ENCODE results near the gene KCTD16. TPM values are rescaled to one million over a fixed set of nuclear protein-coding genes. Genes with fewer than 3 reads are reported as not detected.

The KCTD16 gene
- total RNA-seq, 1 experiment from 2014 or later, result 0.08 TPM

DNA sequence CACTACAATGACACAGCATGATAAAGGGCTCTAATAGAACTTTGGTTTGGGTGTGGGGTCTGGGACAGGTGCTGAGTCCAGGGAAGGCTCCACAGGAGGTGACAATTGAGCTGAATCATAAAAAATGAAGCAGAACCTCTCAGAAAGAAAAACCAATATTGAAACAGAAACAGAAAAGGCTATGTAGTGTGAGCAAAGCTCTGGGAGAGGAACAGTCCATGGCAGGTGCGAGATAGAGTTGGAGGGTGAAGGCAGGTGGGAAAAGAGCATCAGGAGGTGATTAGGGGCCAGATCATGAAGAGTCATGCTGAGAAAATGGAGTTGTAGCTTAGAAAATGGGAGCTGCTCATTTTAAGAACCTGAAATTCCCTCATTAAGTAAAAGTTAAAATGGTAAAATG is 164.9 kb downstream of the KCTD16 start:
- POLR2A ChIA-PET, result no interaction called here
- in situ Hi-C loops (cut with HindIII; ENCODE audit: low pct_unique_long_range_greater_than_20kb, low sequenced_read_pairs), result no loop called here
- ATAC-seq, result no peak

DNA sequence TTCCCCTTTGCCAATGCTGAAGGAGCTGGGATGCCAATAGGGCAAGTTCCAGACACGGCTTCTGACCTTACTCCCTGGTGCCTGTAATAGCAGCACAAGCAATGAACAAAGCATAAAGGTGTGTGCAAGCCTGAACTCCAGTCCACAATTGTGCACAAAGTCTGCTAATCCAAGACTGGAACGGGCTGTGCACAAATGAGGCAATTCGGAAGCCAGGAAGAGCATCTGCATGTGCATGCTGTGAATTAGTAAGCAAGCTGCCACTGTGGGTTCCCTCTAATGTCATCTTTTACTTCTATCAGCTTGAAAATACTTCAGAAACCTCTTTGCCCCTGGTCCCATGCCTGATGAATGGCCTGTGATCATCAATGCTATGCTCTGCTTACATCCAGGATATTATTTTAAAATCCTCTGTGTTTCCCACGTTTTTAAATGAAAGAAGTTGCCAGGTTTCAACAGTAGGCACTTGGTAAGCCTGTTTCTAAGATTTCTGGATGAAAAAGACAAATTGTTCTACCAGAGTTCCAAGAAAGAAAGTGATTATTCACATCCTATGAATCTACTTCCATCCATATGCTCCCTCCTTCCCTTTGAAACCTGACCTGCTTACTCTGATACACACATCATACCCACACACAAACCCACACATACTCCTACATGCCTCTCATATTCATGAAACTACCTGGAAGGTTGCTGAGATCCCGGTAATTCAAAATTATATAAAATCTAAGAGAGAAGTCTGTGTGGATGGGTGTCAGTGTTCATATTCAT is 165.7 kb downstream of the KCTD16 start:
- in situ Hi-C loops (cut with HindIII; ENCODE audit: low pct_unique_long_range_greater_than_20kb, low sequenced_read_pairs), result no loop called here
- POLR2A ChIA-PET, result no interaction called here
- no peaks in the 10 kb centered on the region for H3K36me3 ChIP-seq (ENCODE audit: control insufficient read depth, insufficient read depth, low read length)
- no peaks in the 10 kb centered on the region for H3K27me3 ChIP-seq (ENCODE audit: control insufficient read depth, insufficient read depth, low read length)
- BruUV-seq (replicated peaks), result no TSS peak
- CTCF ChIA-PET, result no interaction called here
- intact Hi-C loops (cut with micrococcal nuclease; ENCODE audit: unreplicated experiment), result no loop called here
- DNase-seq (ENCODE audit: low read depth, low spot score) (no peak), ATAC-seq (no peak)
- H3K27ac ChIP-seq (ENCODE audit: low read length), result no peak overlapping the region
- H3K9me3 ChIP-seq (ENCODE audit: control insufficient read depth, insufficient read depth, low read depth, low read length), result no peaks in the 10 kb centered on the region
- TF ChIP-seq SIN3A (IDR thresholded peaks at IDR 0.05; ENCODE audit: borderline replicate concordance, insufficient read depth, low read depth, low read length), result no peak
- no peak for TF ChIP-seq TCF7L2 (IDR thresholded peaks at IDR 0.05; ENCODE audit: low read depth, low read length)
- TF ChIP-seq, protein P1, sequence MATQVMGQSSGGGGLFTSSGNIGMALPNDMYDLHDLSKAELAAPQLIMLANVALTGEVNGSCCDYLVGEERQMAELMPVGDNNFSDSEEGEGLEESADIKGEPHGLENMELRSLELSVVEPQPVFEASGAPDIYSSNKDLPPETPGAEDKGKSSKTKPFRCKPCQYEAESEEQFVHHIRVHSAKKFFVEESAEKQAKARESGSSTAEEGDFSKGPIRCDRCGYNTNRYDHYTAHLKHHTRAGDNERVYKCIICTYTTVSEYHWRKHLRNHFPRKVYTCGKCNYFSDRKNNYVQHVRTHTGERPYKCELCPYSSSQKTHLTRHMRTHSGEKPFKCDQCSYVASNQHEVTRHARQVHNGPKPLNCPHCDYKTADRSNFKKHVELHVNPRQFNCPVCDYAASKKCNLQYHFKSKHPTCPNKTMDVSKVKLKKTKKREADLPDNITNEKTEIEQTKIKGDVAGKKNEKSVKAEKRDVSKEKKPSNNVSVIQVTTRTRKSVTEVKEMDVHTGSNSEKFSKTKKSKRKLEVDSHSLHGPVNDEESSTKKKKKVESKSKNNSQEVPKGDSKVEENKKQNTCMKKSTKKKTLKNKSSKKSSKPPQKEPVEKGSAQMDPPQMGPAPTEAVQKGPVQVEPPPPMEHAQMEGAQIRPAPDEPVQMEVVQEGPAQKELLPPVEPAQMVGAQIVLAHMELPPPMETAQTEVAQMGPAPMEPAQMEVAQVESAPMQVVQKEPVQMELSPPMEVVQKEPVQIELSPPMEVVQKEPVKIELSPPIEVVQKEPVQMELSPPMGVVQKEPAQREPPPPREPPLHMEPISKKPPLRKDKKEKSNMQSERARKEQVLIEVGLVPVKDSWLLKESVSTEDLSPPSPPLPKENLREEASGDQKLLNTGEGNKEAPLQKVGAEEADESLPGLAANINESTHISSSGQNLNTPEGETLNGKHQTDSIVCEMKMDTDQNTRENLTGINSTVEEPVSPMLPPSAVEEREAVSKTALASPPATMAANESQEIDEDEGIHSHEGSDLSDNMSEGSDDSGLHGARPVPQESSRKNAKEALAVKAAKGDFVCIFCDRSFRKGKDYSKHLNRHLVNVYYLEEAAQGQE (IDR thresholded peaks at IDR 0.05; ENCODE audit: insufficient read depth in 1 of 2, low read depth in 2 of 2, low read length in 1 of 2), result no peak
- TF ChIP-seq POLR2AphosphoS5 (IDR thresholded peaks at IDR 0.05; ENCODE audit: low read depth, low read length), result no peak
- TF ChIP-seq, protein P2, sequence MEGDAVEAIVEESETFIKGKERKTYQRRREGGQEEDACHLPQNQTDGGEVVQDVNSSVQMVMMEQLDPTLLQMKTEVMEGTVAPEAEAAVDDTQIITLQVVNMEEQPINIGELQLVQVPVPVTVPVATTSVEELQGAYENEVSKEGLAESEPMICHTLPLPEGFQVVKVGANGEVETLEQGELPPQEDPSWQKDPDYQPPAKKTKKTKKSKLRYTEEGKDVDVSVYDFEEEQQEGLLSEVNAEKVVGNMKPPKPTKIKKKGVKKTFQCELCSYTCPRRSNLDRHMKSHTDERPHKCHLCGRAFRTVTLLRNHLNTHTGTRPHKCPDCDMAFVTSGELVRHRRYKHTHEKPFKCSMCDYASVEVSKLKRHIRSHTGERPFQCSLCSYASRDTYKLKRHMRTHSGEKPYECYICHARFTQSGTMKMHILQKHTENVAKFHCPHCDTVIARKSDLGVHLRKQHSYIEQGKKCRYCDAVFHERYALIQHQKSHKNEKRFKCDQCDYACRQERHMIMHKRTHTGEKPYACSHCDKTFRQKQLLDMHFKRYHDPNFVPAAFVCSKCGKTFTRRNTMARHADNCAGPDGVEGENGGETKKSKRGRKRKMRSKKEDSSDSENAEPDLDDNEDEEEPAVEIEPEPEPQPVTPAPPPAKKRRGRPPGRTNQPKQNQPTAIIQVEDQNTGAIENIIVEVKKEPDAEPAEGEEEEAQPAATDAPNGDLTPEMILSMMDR (IDR thresholded peaks at IDR 0.05), result no peak
- no peak overlapping the region for H3K4me3 ChIP-seq (ENCODE audit: low read depth in 2 of 2, low read length in 2 of 2)
- H3K4me1 ChIP-seq (ENCODE audit: control insufficient read depth, insufficient read depth, low read length), result no peaks in the 10 kb centered on the region

More for the DNA sequence above, 164.9 kb downstream of the KCTD16 start:
- Histone ChIP-seq H3K27ac (ENCODE audit: low read length) (no peak overlapping the region), H3K27me3 (ENCODE audit: control insufficient read depth, insufficient read depth, low read length) (no peaks in the 10 kb centered on the region), H3K4me3 (ENCODE audit: low read depth in 2 of 2, low read length in 2 of 2) (no peak overlapping the region), H3K36me3 (ENCODE audit: control insufficient read depth, insufficient read depth, low read length) (no peaks in the 10 kb centered on the region), H3K4me1 (ENCODE audit: control insufficient read depth, insufficient read depth, low read length) (no peaks in the 10 kb centered on the region), H3K9me3 (ENCODE audit: control insufficient read depth, insufficient read depth, low read depth, low read length) (no peaks in the 10 kb centered on the region)
- no peak for DNase-seq (ENCODE audit: low read depth, low spot score)
- BruUV-seq (replicated peaks), result no TSS peak
- no peak for TF ChIP-seq POLR2AphosphoS5 (IDR thresholded peaks at IDR 0.05; ENCODE audit: low read depth, low read length)
- TF ChIP-seq, protein P1 (IDR thresholded peaks at IDR 0.05; ENCODE audit: insufficient read depth in 1 of 2, low read depth in 2 of 2, low read length in 1 of 2), result no peak
- TF ChIP-seq SIN3A (IDR thresholded peaks at IDR 0.05; ENCODE audit: borderline replicate concordance, insufficient read depth, low read depth, low read length), result no peak
- no peak for TF ChIP-seq TCF7L2 (IDR thresholded peaks at IDR 0.05; ENCODE audit: low read depth, low read length)
- TF ChIP-seq, protein P2 (IDR thresholded peaks at IDR 0.05), result no peak
- intact Hi-C loops (cut with micrococcal nuclease; ENCODE audit: unreplicated experiment), result no loop called here
- CTCF ChIA-PET, result no interaction called here

Data from Panc1 (cell line).